KMS-11 (cell line): Measurements from ENCODE around the gene ATP2A3.

Experiments
- H2AFZ ChIP-seq: fragments of 200-600 bp; sonication (generic); 2 replicates; pipeline ENCODE4 v1.6.1; 2016; ENCODE audit warnings: antibody characterized with exemption, mixed run types, low read depth
- H3K27ac ChIP-seq: fragments of 200-600 bp; sonication (generic); 2 replicates; pipeline ENCODE4 v1.6.1; 2016; ENCODE audit warnings: mild to moderate bottlenecking, mixed run types
- H3K27me3 ChIP-seq: fragments of 200-600 bp; sonication (generic); 2 replicates; pipeline ENCODE4 v1.6.1; 2017; ENCODE audit warnings: mild to moderate bottlenecking, low read depth, mixed run types, moderate library complexity; ENCODE audit not compliant: insufficient read depth
- H3K36me3 ChIP-seq: fragments of 200-600 bp; sonication (generic); 2 replicates; pipeline ENCODE4 v1.6.1; 2017; ENCODE audit warnings: mild to moderate bottlenecking, mixed run types; ENCODE audit not compliant: insufficient read depth
- H3K4me1 ChIP-seq: fragments of 200-600 bp; sonication (generic); 2 replicates; pipeline ENCODE4 v1.6.1; 2016; ENCODE audit warnings: mild to moderate bottlenecking, low read depth, mixed run types; ENCODE audit not compliant: poor library complexity, severe bottlenecking
- H3K4me2 ChIP-seq: fragments of 200-600 bp; sonication (generic); 2 replicates; pipeline ENCODE4 v1.7.0; 2016; ENCODE audit warnings: mild to moderate bottlenecking, mixed run types
- H3K4me3 ChIP-seq: fragments of 200-600 bp; sonication (generic); IDR thresholded peaks from 2 replicates; pipeline ENCODE4 v1.6.1; 2017; ENCODE audit warnings: low read depth, low read length, mixed read lengths; ENCODE audit not compliant: insufficient read depth
- H3K79me2 ChIP-seq: fragments of 200-600 bp; sonication (generic); 2 replicates; pipeline ENCODE4 v1.6.1; 2016; ENCODE audit warnings: low read depth, mixed run types; ENCODE audit not compliant: insufficient read depth
- H3K9ac ChIP-seq: fragments of 200-600 bp; sonication (generic); 2 replicates; pipeline ENCODE4 v1.6.1; 2016; ENCODE audit warnings: mild to moderate bottlenecking, mixed run types
- H4K20me1 ChIP-seq: fragments of 200-600 bp; sonication (generic); 2 replicates; pipeline ENCODE4 v1.6.1; 2016; ENCODE audit warnings: mild to moderate bottlenecking, mixed run types; ENCODE audit not compliant: insufficient read depth
- TF ChIP-seq, protein P1 (sequence below): fragments of 200-600 bp; sonication (generic); conservative IDR thresholded peaks from 2 replicates; pipeline ENCODE4 v1.6.1; 2017; ENCODE audit warnings: low read depth, mild to moderate bottlenecking, antibody characterized with exemption, low read length, moderate library complexity, mixed read lengths

ATP2A3 gene

DNA sequence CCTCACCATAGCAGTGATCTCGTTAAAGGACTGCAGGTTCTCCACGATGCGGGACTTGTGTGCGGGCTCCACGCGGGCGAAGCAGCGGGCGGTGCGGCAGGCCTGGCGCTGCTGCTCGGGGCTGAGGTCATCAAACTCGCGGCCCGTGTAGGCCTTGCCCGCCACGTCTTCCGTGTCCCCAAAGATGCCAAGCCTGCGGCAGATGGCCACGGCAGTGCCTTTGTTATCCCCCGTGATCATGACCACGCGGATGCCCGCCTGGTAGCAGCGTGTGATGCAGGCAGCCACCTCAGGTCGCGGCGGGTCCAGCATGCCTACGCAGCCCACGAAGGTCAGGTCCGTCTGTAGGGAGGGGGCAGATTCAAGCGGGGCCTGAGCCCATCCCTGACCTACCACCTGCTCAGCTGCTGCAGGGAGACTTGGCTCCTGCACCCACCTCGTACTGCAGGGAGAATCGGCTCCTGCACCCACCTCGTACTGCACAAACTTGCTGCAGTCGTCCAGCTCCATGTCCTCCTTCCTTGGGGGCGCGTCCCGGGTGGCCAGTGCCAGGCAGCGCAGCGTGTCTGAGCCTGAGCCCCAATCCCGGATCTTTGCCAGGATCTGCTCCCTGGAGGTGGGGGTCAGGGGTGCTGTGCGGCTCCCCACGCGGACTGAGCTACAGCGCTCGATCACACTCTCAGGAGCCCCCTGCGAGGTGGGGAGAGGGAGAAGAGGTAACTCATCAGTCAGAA lies 23.1 kb downstream of the ATP2A3 start:
- no peaks in the 10 kb centered on the region for H4K20me1 ChIP-seq
- no peak overlapping the region for H3K9ac ChIP-seq
- H3K36me3 ChIP-seq, result no peaks in the 10 kb centered on the region
- no peak overlapping the region for H2AFZ ChIP-seq
- no peak overlapping the region for H3K4me3 ChIP-seq
- no peaks in the 10 kb centered on the region for H3K4me1 ChIP-seq
- no peaks in the 10 kb centered on the region for H3K79me2 ChIP-seq
- no peak overlapping the region for H3K4me2 ChIP-seq
- TF ChIP-seq, protein P1, sequence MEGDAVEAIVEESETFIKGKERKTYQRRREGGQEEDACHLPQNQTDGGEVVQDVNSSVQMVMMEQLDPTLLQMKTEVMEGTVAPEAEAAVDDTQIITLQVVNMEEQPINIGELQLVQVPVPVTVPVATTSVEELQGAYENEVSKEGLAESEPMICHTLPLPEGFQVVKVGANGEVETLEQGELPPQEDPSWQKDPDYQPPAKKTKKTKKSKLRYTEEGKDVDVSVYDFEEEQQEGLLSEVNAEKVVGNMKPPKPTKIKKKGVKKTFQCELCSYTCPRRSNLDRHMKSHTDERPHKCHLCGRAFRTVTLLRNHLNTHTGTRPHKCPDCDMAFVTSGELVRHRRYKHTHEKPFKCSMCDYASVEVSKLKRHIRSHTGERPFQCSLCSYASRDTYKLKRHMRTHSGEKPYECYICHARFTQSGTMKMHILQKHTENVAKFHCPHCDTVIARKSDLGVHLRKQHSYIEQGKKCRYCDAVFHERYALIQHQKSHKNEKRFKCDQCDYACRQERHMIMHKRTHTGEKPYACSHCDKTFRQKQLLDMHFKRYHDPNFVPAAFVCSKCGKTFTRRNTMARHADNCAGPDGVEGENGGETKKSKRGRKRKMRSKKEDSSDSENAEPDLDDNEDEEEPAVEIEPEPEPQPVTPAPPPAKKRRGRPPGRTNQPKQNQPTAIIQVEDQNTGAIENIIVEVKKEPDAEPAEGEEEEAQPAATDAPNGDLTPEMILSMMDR, result no peak
- no peaks in the 10 kb centered on the region for H3K27me3 ChIP-seq
- H3K27ac ChIP-seq, result no peak overlapping the region

- Histone ChIP-seq H3K36me3 (no peaks in the 10 kb centered on the region), H3K27me3 (no peaks in the 10 kb centered on the region), H4K20me1 (no peaks in the 10 kb centered on the region), H3K79me2 (no peaks in the 10 kb centered on the region), H3K4me1 (no peaks in the 10 kb centered on the region), H3K9ac (no peak overlapping the region), H2AFZ (no peak overlapping the region), H3K4me3 (no peak overlapping the region), H3K4me2 (no peak overlapping the region), H3K27ac (no peak overlapping the region)
- TF ChIP-seq, protein P1, result no peak
These were observed 26.9 kb downstream of the ATP2A3 start for GRCh38 chr17:3937359-3937758.

DNA sequence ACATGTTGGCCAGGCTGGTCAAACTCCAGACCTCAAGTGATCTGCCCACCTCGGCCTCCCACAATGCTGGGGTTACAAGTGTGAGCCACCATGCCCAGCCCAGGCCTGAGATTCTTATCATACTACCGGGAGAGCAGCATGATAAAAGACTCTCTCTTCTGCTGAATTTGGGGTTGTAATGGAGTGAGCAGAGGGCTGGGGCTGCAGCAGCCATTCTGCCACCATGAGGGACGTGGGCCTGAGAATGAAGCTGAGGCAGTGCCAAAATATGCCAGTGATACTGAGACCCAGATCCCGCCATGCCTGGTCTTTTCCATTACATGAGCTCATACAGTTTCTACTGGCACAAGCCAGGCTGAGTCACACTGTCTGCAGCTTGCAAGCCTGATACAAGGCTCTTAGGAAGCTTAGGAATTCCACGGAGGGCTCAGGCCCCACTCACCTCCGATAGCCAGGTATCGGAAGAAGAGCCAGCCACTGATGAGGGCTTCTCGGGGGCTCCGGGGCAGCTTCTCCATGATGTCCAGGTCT lies 28.3 kb downstream of the ATP2A3 start:
- no peak overlapping the region for H3K4me3 ChIP-seq
- no peak overlapping the region for H3K27ac ChIP-seq
- no peaks in the 10 kb centered on the region for H3K4me1 ChIP-seq
- no peaks in the 10 kb centered on the region for H4K20me1 ChIP-seq
- H3K79me2 ChIP-seq, result no peaks in the 10 kb centered on the region
- no peak overlapping the region for H3K4me2 ChIP-seq
- H3K27me3 ChIP-seq, result no peaks in the 10 kb centered on the region
- TF ChIP-seq, protein P1, result no peak
- H3K36me3 ChIP-seq, result no peaks in the 10 kb centered on the region
- no peak overlapping the region for H3K9ac ChIP-seq
- no peak overlapping the region for H2AFZ ChIP-seq

- no peaks in the 10 kb centered on the region for H4K20me1 ChIP-seq
- no peak overlapping the region for H3K9ac ChIP-seq
- no peaks in the 10 kb centered on the region for H3K27me3 ChIP-seq
- H3K79me2 ChIP-seq, result no peaks in the 10 kb centered on the region
- H3K4me2 ChIP-seq, result no peak overlapping the region
- no peak overlapping the region for H2AFZ ChIP-seq
- no peaks in the 10 kb centered on the region for H3K36me3 ChIP-seq
- TF ChIP-seq, protein P1, result no peak
- H3K4me1 ChIP-seq, result no peaks in the 10 kb centered on the region
- no peak overlapping the region for H3K4me3 ChIP-seq
- no peak overlapping the region for H3K27ac ChIP-seq
These were observed 29.1 kb downstream of the ATP2A3 start for GRCh38 chr17:3935140-3935542.
